Muscle layer of colon (tissue), 2 donors: ENCODE results near the gene SMG7.
A peak's percentile ranks its signal among the peaks of the same experiment; 100 is the strongest.

Experiments
- H3K27ac ChIP-seq: one replicate; pipeline ENCODE4 v1.7.0; 2013; ENCODE audit warnings: low read depth, mild to moderate bottlenecking, low read length, moderate library complexity
- H3K27me3 ChIP-seq, 2 donors: one replicate each; pipeline ENCODE4 v1.7.0; 2013; ENCODE audit warnings: low read length in 2 of 2, mild to moderate bottlenecking in 2 of 2; ENCODE audit not compliant: insufficient read depth in 2 of 2, control insufficient read depth in 1 of 2
- H3K36me3 ChIP-seq: one replicate; pipeline ENCODE4 v1.7.0; 2013; ENCODE audit warnings: mild to moderate bottlenecking, low read length; ENCODE audit not compliant: insufficient read depth
- H3K4me1 ChIP-seq: one replicate; pipeline ENCODE4 v1.7.0; 2013; ENCODE audit warnings: mild to moderate bottlenecking, low read length; ENCODE audit not compliant: insufficient read depth
- H3K4me3 ChIP-seq, 2 donors: one replicate each; pipeline ENCODE4 v1.7.0; 2013; ENCODE audit warnings: low read length in 2 of 2, low read depth in 1 of 2, mild to moderate bottlenecking in 1 of 2, moderate library complexity in 1 of 2
- H3K9ac ChIP-seq: one replicate; pipeline ENCODE4 v1.7.0; 2013; ENCODE audit warnings: low read length
- H3K9me3 ChIP-seq: one replicate; pipeline ENCODE4 v1.7.0; 2013; ENCODE audit warnings: mild to moderate bottlenecking, low read length
- donor health status: abdominal sarcoma.
- donor health status: Adenocarcinoma of cecum.

The SMG7 gene

DNA sequence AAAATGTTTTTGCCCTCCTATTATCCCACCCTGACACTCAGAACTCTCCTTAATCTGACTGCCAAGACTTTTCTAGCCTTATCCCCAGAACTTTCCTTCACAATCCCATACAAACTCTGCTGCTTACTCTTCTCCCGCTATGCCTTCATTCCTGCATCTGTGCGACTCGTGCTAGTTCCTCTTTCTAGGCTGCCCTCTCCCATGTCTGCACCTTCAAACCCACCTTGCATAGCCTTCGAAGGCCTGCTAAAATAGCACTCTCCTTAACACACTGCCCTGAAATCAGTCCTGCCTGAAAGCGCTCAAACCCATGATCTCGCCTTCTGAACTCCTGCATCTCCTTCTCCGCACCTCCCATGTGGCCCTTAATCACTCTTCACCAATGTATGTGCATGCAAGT lies 120.4 kb downstream of the SMG7 start:
- Histone ChIP-seq H3K4me1 (peaks cover 13% of the 10 kb centered on the region), H3K27ac (no peak overlapping the region), H3K4me3 (no peak overlapping the region), H3K9me3 (no peaks in the 10 kb centered on the region), H3K27me3 (no peaks in the 10 kb centered on the region), H3K36me3 (no peaks in the 10 kb centered on the region), H3K9ac (no peak overlapping the region)

DNA sequence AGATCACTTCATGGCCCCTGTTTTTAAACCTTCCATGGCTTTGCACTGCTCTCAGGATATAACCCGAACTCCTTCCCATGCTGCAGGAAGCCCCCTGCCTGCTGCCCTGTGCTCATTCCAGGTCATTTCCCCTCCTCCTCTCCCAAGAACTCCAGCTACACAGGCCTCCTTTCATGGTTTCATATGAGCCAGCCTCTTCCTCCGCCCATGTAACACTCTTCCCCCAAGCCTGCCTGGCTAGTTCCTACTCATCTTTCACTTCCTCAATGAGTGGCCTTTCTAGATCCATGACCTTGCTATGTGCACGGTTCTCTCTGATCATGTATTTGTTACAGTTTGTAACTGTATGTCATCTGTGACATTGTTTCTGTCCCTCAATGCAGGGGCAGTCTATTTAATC lies 121.1 kb downstream of the SMG7 start:
- Histone ChIP-seq H3K4me1 (peaks cover 19% of the 10 kb centered on the region), H3K36me3 (no peaks in the 10 kb centered on the region), H3K9me3 (no peaks in the 10 kb centered on the region), H3K27me3 (no peaks in the 10 kb centered on the region), H3K9ac (no peak overlapping the region), H3K27ac (no peak overlapping the region), H3K4me3 (no peak overlapping the region)

DNA sequence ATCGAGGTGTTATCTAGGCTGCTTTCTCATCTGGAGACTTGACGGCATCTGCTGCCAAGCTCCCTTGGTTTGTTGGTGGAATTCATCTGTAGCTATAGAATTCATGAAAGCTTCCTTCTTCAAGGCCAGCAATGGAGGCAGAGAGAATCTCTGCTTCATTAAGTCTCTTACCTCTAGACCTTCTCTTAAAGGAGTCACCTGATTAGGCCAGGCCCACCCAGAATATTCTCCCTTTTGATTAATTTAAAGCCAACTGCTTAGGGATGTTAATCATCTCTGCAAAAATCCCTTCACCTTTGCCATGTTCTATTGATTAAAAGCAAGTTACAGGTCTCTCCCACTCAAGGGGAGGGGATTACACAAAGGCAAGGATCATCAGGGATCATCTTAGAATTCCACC lies 123.2 kb downstream of the SMG7 start:
- Histone ChIP-seq H3K4me1 (peaks cover 32% of the 10 kb centered on the region), H3K27ac (no peak overlapping the region), H3K9ac (no peak overlapping the region), H3K36me3 (no peaks in the 10 kb centered on the region), H3K4me3 (no peak overlapping the region), H3K9me3 (no peaks in the 10 kb centered on the region), H3K27me3 (no peaks in the 10 kb centered on the region)

GRCh38 chr1:183596500-183596899 lies 124.2 kb downstream of the SMG7 start:
- Histone ChIP-seq H3K27ac (no peak overlapping the region), H3K36me3 (no peaks in the 10 kb centered on the region), H3K9me3 (no peaks in the 10 kb centered on the region)

DNA sequence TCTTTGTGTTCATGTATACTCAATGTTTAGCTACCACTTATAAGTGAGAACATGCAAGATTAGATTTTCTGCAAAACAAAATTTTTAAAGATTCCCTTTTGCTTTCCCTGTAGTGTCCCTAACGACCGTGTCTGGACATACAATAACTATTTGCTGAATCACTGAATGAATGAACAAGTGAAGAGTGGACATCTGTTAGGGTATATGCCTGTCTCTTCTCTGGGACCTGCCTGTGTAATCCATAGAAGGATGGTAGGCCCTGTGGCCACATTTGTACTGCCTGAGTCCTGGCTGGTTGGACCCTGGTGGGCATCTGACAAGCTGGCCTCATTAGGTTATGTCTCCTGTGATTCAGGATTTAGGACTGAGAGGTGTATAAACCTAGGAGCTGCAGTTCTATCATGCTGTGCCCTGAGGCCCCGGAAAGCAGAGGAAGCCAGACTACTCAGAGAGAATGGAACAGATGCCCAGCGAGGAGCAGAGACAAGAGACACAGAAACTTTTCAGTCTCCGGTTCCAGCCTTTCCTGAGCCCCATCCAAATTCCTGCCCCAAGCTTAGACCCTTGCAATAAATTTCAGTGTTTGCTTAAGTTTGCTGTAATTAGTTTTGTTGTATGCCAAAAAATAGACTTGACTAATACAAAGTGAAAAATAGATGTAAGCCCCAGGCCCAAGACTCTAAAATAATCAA lies 125.5 kb downstream of the SMG7 start:
- Histone ChIP-seq H3K4me1 (peaks cover 32% of the 10 kb centered on the region), H3K27me3 (no peaks in the 10 kb centered on the region), H3K27ac (peak overlapping the region; percentile 84), H3K9ac (no peak overlapping the region), H3K9me3 (no peaks in the 10 kb centered on the region), H3K4me3 (peak overlapping the region in 1 of 2 donors; percentile 20), H3K36me3 (no peaks in the 10 kb centered on the region)

More at GRCh38 chr1:183596500-183596899, 124.2 kb downstream of the SMG7 start:
- Histone ChIP-seq H3K4me1 (peaks cover 32% of the 10 kb centered on the region), H3K9ac (no peak overlapping the region), H3K27me3 (no peaks in the 10 kb centered on the region), H3K4me3 (no peak overlapping the region)

DNA sequence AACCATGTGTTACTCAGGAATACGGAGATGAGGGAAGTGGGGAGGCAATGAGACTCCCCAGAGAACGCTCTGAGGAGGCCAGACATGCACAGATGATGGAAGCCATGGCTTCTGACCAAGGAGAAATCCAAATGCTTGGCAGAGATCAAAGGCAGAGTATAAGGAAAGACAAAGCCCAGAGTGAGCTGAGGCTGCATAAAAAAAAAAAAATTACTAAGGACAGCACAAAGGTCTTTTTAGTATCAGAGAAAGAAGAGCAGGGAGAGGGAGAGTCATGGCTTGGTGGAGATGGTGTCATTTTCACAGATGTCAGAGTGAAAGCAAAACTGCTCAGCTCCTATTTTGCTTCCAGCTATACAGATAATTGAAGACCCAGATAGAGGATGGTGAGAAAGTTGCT lies 126.1 kb downstream of the SMG7 start:
- Histone ChIP-seq H3K4me1 (peaks cover 32% of the 10 kb centered on the region), H3K27ac (peak overlapping the region; percentile 84), H3K9me3 (no peaks in the 10 kb centered on the region), H3K27me3 (no peaks in the 10 kb centered on the region), H3K36me3 (no peaks in the 10 kb centered on the region), H3K4me3 (peak overlapping the region in 1 of 2 donors; percentile 20), H3K9ac (no peak overlapping the region)

GRCh38 chr1:183600136-183600535 lies 127.8 kb downstream of the SMG7 start:
- no peaks in the 10 kb centered on the region for H3K36me3 ChIP-seq
- no peaks in the 10 kb centered on the region for H3K9me3 ChIP-seq
- H3K4me3 ChIP-seq = no peak overlapping the region
- H3K27me3 ChIP-seq = no peaks in the 10 kb centered on the region
- H3K27ac ChIP-seq = no peak overlapping the region
- H3K9ac ChIP-seq = no peak overlapping the region
- H3K4me1 ChIP-seq = peaks cover 32% of the 10 kb centered on the region

GRCh38 chr1:183600634-183601033 lies 128.3 kb downstream of the SMG7 start:
- no peaks in the 10 kb centered on the region for H3K36me3 ChIP-seq
- H3K9ac ChIP-seq = no peak overlapping the region
- no peaks in the 10 kb centered on the region for H3K9me3 ChIP-seq
- no peak overlapping the region for H3K27ac ChIP-seq
- no peak overlapping the region for H3K4me3 ChIP-seq
- no peaks in the 10 kb centered on the region for H3K27me3 ChIP-seq
- peaks cover 32% of the 10 kb centered on the region for H3K4me1 ChIP-seq

DNA sequence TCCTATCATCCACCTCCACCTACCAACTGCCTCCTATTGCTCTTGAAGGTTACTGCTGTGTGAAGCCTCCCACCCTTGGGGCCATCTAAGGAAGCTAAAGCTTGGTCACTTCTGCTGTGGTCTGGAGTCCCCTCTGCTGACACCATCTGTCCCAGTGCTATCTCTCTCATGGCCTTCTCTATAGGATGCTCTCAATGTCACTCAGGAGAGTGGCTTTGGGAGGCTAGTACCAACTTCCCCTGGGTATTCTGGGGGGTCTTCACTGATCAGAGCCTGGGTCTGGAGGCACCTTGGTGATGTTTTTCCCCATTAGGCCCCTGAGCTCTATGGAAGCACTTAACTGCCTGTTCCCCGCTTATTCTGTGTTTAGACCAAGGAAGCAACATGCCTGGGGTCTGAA lies 130.2 kb downstream of the SMG7 start:
- Histone ChIP-seq H3K9ac (no peak overlapping the region), H3K27me3 (no peaks in the 10 kb centered on the region), H3K27ac (no peak overlapping the region), H3K36me3 (no peaks in the 10 kb centered on the region), H3K4me3 (no peak overlapping the region), H3K9me3 (no peaks in the 10 kb centered on the region), H3K4me1 (peaks cover 22% of the 10 kb centered on the region)
